ENCODE results near the gene MARCHF10. TPM values are rescaled to one million over a fixed set of nuclear protein-coding genes. Genes with fewer than 3 reads are reported as not detected.

Gene MARCHF10
- total RNA-seq, 1 experiment from 2014 or later = 0.39 TPM

DNA sequence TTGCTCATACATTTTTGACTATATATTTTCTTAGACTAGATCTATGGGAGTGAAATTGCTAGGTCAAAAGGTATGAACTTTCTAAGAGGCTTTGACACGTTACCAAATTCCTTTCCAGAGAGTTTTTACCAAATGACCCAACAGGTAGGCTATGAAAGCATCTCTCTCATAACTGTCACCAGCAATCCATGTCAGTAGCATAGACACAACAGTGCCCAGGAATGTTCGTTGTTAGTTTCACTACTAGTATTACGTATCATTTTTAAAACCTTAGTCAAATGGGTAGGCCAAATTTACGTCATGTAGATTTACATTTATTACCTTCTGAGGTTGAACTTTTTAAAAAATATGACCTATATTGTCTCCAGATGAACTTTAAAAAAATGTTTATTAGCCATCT is 66.8 kb downstream of the MARCHF10 start:
- no TSS peak for BruUV-seq (replicated peaks)
- in situ Hi-C loops (cut with HindIII; ENCODE audit: low pct_unique_long_range_greater_than_20kb, low sequenced_read_pairs) = no loop called here
- no peak overlapping the region for H3K4me3 ChIP-seq (ENCODE audit: low read depth in 2 of 2, low read length in 2 of 2)
- ATAC-seq = no peak
- no peak for TF ChIP-seq POLR2AphosphoS5 (IDR thresholded peaks at IDR 0.05; ENCODE audit: low read depth, low read length)
- TF ChIP-seq, protein P1, sequence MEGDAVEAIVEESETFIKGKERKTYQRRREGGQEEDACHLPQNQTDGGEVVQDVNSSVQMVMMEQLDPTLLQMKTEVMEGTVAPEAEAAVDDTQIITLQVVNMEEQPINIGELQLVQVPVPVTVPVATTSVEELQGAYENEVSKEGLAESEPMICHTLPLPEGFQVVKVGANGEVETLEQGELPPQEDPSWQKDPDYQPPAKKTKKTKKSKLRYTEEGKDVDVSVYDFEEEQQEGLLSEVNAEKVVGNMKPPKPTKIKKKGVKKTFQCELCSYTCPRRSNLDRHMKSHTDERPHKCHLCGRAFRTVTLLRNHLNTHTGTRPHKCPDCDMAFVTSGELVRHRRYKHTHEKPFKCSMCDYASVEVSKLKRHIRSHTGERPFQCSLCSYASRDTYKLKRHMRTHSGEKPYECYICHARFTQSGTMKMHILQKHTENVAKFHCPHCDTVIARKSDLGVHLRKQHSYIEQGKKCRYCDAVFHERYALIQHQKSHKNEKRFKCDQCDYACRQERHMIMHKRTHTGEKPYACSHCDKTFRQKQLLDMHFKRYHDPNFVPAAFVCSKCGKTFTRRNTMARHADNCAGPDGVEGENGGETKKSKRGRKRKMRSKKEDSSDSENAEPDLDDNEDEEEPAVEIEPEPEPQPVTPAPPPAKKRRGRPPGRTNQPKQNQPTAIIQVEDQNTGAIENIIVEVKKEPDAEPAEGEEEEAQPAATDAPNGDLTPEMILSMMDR (IDR thresholded peaks at IDR 0.05) = no peak
- TF ChIP-seq SIN3A (IDR thresholded peaks at IDR 0.05; ENCODE audit: borderline replicate concordance, insufficient read depth, low read depth, low read length) = no peak
- TF ChIP-seq, protein P2, sequence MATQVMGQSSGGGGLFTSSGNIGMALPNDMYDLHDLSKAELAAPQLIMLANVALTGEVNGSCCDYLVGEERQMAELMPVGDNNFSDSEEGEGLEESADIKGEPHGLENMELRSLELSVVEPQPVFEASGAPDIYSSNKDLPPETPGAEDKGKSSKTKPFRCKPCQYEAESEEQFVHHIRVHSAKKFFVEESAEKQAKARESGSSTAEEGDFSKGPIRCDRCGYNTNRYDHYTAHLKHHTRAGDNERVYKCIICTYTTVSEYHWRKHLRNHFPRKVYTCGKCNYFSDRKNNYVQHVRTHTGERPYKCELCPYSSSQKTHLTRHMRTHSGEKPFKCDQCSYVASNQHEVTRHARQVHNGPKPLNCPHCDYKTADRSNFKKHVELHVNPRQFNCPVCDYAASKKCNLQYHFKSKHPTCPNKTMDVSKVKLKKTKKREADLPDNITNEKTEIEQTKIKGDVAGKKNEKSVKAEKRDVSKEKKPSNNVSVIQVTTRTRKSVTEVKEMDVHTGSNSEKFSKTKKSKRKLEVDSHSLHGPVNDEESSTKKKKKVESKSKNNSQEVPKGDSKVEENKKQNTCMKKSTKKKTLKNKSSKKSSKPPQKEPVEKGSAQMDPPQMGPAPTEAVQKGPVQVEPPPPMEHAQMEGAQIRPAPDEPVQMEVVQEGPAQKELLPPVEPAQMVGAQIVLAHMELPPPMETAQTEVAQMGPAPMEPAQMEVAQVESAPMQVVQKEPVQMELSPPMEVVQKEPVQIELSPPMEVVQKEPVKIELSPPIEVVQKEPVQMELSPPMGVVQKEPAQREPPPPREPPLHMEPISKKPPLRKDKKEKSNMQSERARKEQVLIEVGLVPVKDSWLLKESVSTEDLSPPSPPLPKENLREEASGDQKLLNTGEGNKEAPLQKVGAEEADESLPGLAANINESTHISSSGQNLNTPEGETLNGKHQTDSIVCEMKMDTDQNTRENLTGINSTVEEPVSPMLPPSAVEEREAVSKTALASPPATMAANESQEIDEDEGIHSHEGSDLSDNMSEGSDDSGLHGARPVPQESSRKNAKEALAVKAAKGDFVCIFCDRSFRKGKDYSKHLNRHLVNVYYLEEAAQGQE (IDR thresholded peaks at IDR 0.05; ENCODE audit: insufficient read depth in 1 of 2, low read depth in 2 of 2, low read length in 1 of 2) = no peak
- TF ChIP-seq TCF7L2 (IDR thresholded peaks at IDR 0.05; ENCODE audit: low read depth, low read length) = no peak
- H3K9me3 ChIP-seq (ENCODE audit: control insufficient read depth, insufficient read depth, low read depth, low read length) = no peaks in the 10 kb centered on the region
- H3K36me3 ChIP-seq (ENCODE audit: control insufficient read depth, insufficient read depth, low read length) = no peaks in the 10 kb centered on the region
- H3K27me3 ChIP-seq (ENCODE audit: control insufficient read depth, insufficient read depth, low read length) = no peaks in the 10 kb centered on the region
- no peak for DNase-seq (ENCODE audit: low read depth, low spot score)
- ChIA-PET POLR2A (no interaction called here), CTCF (no interaction called here)
- no peaks in the 10 kb centered on the region for H3K4me1 ChIP-seq (ENCODE audit: control insufficient read depth, insufficient read depth, low read length)
- intact Hi-C loops (cut with micrococcal nuclease; ENCODE audit: unreplicated experiment) = no loop called here
- no peak overlapping the region for H3K27ac ChIP-seq (ENCODE audit: low read length)

DNA sequence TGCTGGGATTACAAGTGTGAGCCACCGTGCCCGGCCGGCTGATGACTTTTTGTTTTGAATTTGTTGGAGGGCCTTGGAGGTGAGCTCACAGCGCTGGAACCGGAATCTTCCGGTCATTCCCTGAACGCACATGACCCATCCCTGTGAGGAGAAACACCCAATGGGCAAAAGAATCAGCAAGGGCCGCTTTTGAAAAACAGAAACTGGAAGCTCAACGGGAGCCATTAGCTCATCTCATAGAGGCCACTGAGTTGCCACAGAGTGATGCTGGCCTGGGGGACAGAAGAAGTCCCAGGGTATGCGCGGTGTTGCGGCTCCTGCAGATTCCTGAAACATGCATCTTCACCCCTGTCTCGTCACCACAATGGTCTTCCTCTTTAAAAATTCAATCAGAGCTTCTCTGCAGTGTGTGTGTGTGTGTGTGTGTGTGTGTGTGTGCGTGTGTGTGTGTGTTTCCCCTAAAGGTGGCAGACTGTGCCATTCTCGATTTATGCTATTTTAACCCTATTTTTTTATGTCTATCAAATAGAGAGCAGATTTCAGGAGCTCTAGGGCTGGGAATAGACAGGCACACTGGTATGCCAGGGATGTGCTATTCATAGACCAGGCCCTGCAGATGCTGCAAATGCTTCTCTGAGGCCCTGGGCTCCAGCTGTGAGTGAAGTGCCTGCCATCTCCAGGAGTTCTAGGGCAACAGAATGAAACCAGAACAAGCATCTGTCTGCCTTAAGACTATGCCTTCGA is 68.3 kb downstream of the MARCHF10 start:
- no peak overlapping the region for H3K27ac ChIP-seq (ENCODE audit: low read length)
- DNase-seq (ENCODE audit: low read depth, low spot score) (no peak), ATAC-seq (peak; percentile 65; the same call in 1 of the 2 replicates)
- H3K4me1 ChIP-seq (ENCODE audit: control insufficient read depth, insufficient read depth, low read length) = no peaks in the 10 kb centered on the region
- CTCF ChIA-PET = no interaction called here
- in situ Hi-C loops (cut with HindIII; ENCODE audit: low pct_unique_long_range_greater_than_20kb, low sequenced_read_pairs) (no loop called here), intact Hi-C loops (cut with micrococcal nuclease; ENCODE audit: unreplicated experiment) (no loop called here)
- H3K36me3 ChIP-seq (ENCODE audit: control insufficient read depth, insufficient read depth, low read length) = no peaks in the 10 kb centered on the region
- POLR2A ChIA-PET = no interaction called here
- H3K4me3 ChIP-seq (ENCODE audit: low read depth in 2 of 2, low read length in 2 of 2) = no peak overlapping the region
- H3K27me3 ChIP-seq (ENCODE audit: control insufficient read depth, insufficient read depth, low read length) = no peaks in the 10 kb centered on the region
- H3K9me3 ChIP-seq (ENCODE audit: control insufficient read depth, insufficient read depth, low read depth, low read length) = no peaks in the 10 kb centered on the region
- no TSS peak for BruUV-seq (replicated peaks)
- TF ChIP-seq, protein P2 (IDR thresholded peaks at IDR 0.05; ENCODE audit: insufficient read depth in 1 of 2, low read depth in 2 of 2, low read length in 1 of 2) = no peak
- TF ChIP-seq TCF7L2 (IDR thresholded peaks at IDR 0.05; ENCODE audit: low read depth, low read length) (no peak), POLR2AphosphoS5 (IDR thresholded peaks at IDR 0.05; ENCODE audit: low read depth, low read length) (no peak), SIN3A (IDR thresholded peaks at IDR 0.05; ENCODE audit: borderline replicate concordance, insufficient read depth, low read depth, low read length) (no peak)
- TF ChIP-seq, protein P1 (IDR thresholded peaks at IDR 0.05) = no peak

Measured in Panc1 (cell line).